HCEC 1CT (cell line): Measurements from ENCODE around the gene ZNF865.
A peak's percentile ranks its signal among the peaks of the same experiment; 100 is the strongest.

ENCODE experiments used
- DNase-seq: peaks from one replicate; pipeline ENCODE4 v3.0.0-alpha.2; 2017

ZNF865 gene

GRCh38 chr19:55647732-55648584 lies 42.5 kb downstream of the ZNF865 start, which contains the start of gene CCDC106:
Gene CCDC106, plus strand, starts transcription at chr19:55648212. Its CDS starts 835 bp downstream, at chr19:55649047.
- DNase-seq = peak; percentile 51

GRCh38 chr19:55648585-55649267 lies 43.3 kb downstream of the ZNF865 start:
- no peak for DNase-seq

- DNase-seq = no peak
These were observed 44.0 kb downstream of the ZNF865 start for GRCh38 chr19:55649268-55650125.

- no peak for DNase-seq
These were observed 44.7 kb downstream of the ZNF865 start for GRCh38 chr19:55650126-55650557.

- DNase-seq = no peak
These were observed 45.3 kb downstream of the ZNF865 start for GRCh38 chr19:55650602-55651230.

- DNase-seq = no peak
These were observed 45.8 kb downstream of the ZNF865 start for GRCh38 chr19:55651236-55651635.

GRCh38 chr19:55652311-55653128 lies 47.1 kb downstream of the ZNF865 start:
- DNase-seq = no peak

- DNase-seq = peak; percentile 97
These were observed 48.3 kb downstream of the ZNF865 start for GRCh38 chr19:55653651-55654322.

- DNase-seq = peak; percentile 97
These were observed 48.9 kb downstream of the ZNF865 start for GRCh38 chr19:55654323-55654867.

- DNase-seq = peak; percentile 87
These were observed 49.6 kb downstream of the ZNF865 start, which contains the start of gene U2AF2 for GRCh38 chr19:55654868-55655647. Gene U2AF2, plus strand, starts transcription at chr19:55655035. Its CDS starts 70 bp downstream, at chr19:55655105.

- no peak for DNase-seq
These were observed 50.2 kb downstream of the ZNF865 start for GRCh38 chr19:55655648-55656040.

GRCh38 chr19:55656552-55656951 lies 51.1 kb downstream of the ZNF865 start:
- no peak for DNase-seq

- DNase-seq = no peak
These were observed 51.7 kb downstream of the ZNF865 start for GRCh38 chr19:55656988-55657747.

GRCh38 chr19:55658846-55659459 lies 53.5 kb downstream of the ZNF865 start:
- no peak for DNase-seq

GRCh38 chr19:55659822-55660221 lies 54.4 kb downstream of the ZNF865 start:
- DNase-seq = no peak

GRCh38 chr19:55660404-55660803 lies 55.0 kb downstream of the ZNF865 start:
- no peak for DNase-seq

- no peak for DNase-seq
These were observed 55.5 kb downstream of the ZNF865 start for GRCh38 chr19:55660991-55661390.

GRCh38 chr19:55661826-55662225 lies 56.4 kb downstream of the ZNF865 start:
- DNase-seq = no peak
